Fibroblast of the conjunctiva (primary cell): ENCODE measurements around the gene CCDC88C.
"Not testable (repeated sequence)": the region's sequence is repeated elsewhere in the genome, so short reads cannot be mapped to it uniquely, and the experiment has no call there.

Experiments used
- DNase-seq: peaks from one replicate; pipeline ENCODE4 v3.0.0-alpha.2; 2010; ENCODE audit warnings: low read depth

The CCDC88C gene

DNA sequence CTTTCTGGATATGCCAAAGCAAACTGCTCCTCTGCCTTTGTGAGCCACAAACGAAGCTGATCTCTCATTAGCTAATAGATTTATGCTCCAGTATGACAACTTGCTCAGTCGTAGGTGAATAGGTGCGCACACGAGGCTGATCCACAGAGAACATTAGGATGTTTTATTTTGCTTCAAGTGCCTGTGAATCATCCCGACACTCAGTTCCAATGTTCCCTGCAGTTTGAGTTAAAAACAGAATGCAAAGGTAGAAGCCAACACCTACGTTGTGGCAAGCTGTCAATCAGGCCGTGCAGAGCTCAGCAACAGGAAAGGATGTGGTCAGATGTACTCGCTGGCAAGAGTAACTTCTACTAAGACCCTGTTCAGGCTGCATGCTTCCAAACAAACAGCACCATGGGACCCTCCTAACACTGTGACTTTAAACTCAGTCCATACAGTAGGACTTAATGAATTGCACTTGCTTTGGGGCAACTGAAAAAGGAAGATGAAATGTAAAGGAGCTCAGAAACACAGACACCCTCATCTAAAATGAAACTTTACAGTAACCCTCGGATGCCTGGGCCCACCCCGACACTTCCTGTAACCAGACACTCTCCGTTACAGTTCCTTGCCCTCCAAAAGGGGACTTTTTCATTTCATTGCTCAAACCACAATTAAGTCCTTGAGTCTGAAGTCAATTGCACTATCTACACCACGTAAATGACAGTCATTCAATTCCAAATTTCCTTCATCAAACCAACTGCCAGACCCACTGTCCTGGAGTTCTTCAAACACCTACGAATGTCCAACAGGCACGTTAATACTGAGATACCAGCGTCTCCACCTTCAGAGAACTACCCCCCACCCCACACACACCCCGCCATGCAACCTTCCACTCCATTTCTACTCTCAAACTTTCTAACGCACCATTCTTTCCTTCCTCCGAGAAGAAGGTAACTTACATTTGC lies 1.6 kb downstream of the CCDC88C start:
- DNase-seq: no peak

DNA sequence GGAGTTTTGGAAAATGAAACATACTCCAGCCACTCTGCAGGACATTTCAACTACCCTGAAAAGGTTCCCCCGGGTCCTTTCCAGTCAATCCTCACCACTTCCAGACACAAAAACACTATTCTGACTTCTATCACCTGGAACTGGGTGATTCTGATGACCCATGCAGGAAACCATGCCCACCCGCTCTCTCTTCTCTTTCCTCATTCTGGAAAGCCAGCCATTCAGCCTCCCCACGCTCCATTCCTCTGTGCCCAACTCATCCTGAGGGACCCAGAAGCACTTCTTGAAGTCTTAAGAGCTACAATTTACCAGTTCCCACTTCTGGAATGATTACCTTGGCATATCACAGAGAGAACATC lies 3.2 kb downstream of the CCDC88C start:
- no peak for DNase-seq

DNA sequence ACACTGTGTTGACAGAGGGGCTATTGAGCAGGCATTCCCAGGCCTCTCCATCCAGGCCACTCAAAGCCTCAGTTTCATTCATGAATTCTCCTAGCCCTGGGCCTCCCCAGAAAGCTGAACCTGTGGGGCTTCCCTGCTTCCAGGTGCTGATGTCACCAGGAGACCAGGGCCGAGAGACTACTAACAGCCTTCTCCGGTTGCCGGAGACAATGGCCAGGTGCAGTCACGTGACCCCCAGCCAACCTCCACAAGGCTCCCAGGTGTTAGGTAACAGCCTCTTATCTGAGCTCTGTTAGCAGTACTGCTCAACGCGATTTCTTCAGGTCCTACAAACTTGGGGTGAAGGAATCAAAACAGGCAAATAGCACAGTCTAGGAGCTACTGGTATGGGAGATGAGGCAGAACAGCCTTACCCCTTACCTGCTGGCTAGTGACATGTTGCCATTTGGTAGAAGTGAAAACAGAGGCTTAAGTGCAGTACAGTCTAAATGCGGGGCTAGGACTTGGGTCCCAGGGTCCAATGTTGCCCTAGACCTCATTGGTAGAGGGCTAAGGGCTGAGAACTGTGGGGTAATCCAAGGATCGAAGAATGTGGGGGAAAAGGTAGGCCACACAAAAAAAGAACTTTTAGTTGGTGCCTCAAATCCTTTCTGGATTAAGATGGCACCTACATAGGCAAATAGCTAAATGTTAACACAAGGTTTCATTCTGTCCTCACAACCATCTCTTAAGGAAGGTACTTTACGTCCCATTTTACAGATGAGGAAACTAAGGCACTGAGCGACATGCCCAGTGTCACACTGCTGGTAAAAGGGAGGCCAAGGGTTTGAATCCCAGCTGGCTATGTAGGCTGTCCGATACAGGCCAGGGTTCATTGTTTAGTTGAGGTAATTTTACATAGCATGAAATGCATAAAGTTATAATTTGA lies 3.8 kb downstream of the CCDC88C start:
- no peak for DNase-seq

DNA sequence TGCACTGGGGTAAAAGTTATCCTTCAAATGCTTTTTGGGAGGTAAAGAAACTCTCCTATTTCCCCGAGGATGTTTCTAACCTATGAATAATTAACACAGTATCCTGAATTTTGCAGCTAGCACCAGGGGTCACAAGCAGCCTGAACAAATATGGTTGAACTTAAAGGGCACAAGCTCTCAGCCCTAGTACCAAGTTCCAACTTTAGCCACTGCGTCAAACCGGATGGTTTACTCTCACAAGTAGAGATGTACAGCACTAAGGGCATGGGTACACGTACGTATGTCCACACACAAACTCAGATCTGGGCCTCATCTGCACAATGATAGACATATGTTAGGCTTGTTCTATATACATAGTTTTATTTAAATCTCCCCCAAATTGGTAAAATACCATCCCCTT lies 4.7 kb downstream of the CCDC88C start:
- DNase-seq: no peak

DNA sequence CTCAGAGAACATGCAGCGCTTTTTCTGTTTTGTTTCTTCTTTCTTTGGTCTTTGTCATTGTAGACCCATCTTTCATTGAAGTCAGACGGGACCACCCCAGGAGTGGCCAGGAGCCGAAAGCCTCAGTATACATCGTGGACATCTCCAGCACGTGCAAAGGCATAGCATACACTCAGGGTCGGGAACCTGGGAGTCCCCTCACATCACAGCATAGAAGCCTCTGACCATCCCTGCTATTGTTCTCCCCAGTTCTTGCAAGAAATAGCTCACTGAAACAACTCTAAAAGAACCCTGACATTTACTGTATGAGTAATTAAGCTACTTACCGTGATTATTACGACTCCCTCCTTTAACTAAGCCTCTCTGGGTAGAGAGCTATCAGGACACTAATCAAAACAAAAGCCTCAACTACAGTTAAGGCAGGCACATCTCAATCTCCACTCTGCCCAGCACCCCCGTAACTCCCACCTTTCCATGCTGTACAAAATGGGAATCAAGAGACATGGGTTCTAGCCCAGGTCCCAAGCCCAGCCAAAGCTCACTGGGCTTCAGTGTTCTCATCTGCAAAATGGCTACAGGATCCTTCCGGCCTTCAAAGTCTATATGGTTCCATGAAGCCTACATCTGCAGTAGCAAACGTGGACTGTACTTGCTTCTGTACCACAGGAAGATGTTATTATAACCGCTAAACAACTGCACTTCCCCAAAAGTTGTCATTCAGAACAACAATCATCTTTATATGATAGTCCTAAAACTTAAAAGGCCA lies 6.7 kb downstream of the CCDC88C start:
- DNase-seq: no peak

DNA sequence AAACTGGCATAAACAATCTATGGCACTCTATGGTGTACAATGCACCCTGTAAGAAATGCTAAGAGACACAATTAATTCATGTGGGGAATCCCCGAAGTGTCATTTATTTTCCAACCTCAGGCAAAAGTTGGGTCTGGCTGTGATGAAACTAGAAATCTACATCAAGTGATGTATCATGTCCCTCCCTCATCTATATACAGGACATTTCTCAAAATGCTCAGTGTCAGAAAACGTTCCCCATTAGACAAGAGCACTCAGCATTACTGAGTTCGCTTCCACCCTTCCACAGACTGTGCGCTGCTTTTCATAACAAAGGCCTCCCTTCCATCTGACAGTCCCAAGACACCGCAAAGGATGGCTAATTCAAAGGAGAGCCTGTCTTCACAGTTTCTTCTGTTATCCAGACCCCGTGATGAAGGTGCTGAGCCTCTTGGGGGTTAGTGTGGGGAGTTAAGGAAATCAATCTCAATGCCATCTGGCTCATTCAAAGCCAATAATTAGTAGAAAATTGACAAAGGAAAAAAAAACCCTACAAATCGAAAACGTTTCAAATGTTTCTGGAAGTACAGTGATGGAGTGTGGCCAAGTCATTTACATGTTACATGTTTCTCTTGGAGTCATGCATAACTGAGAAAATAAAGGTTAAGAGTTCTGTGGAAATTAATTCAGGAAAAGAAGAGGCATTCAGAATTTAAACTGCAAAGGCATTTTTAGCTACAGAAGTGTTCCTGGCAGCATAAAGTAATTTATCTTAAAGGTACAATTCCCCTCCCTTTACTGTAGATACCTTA lies 7.5 kb downstream of the CCDC88C start:
- no peak for DNase-seq

DNA sequence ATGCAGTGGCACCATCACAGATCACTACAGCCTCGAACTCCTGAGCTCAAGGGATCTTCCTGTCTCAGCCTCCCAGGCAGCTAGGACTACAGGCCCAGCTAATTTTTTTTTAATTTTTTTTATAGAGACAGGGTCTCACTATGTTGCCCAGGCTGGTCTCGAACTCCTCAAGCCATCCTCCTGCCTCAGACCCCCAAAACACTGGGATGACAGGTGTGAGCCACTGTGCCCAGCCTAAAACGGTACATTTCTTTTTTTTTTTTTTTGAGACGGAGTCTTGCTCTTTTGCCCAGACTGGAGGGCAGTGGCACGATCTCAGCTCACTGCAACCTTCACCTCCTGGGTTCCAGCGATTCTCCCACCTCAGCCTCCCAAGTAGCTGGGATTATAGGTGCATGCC lies 8.4 kb downstream of the CCDC88C start:
- DNase-seq: not testable (repeated sequence)

DNA sequence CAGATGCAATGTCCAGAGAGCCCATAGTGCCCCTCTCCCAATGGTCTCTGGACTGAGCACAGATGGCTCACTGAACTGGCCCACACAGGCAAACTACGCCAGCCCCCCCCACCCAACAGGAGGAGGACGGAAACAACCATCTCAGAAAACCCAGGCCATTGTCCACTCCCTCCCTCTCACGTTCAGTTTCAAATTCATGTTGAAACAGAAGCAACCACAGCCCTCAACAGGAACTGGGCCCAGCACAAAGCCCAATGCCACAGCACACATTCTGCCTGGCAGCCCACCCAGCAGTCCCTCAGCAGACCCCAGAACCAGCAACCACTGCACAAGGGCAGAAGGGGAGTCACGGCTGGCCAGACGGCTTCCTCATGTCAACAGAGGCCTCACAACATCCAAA lies 10.6 kb downstream of the CCDC88C start:
- no peak for DNase-seq

DNA sequence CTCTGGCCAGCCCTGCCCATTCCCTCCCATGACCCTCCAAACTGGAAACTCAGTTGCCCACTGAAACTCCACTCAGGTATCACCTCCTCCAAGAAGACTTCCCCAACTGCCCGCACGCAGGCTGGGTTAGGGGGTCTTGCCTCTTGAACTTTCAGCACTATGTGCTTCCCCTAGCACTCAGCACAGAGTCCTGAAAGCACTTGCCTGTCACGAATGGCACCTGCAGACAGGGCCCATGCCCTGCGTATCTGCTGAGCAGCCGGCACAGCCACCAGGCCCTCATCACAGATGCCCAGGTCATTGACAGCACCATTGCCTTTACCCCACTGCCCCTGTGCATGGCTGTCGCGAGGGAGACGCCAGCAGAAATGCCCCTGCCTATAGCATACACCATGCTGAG lies 11.2 kb downstream of the CCDC88C start:
- no peak for DNase-seq

DNA sequence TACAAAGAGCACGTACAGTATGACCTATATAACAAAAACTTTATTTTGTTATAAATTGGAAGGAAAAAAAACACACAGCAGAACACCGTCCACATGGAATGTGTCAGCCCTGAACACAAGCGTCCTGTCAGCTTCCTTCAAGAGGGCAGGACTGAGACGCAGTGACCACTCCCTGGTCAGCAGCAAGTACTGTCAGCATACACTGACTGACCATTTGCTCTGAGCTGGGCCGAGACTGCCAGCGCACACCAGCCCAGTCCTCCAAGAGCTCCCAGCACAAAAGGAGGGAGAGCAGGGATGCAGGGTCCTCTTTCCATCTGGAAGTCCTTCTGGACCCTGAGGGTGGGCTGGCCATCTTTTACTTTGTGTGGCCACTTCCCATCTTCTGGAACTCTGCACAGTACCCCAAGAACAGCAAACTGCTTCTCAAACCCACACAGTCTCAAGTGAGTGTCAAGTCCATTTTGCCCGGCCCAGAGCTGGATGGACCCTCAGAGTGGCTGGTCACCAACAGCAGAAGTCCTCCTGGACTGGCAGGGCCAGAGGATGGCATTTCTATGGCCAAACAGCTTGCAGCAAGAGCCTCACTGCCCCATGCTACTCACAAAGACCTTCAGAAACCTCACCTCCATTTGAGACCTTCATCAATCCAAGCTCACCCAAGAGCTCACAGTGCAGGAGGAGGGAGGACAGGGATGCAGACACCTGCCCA lies 11.7 kb downstream of the CCDC88C start:
- DNase-seq: no peak

DNA sequence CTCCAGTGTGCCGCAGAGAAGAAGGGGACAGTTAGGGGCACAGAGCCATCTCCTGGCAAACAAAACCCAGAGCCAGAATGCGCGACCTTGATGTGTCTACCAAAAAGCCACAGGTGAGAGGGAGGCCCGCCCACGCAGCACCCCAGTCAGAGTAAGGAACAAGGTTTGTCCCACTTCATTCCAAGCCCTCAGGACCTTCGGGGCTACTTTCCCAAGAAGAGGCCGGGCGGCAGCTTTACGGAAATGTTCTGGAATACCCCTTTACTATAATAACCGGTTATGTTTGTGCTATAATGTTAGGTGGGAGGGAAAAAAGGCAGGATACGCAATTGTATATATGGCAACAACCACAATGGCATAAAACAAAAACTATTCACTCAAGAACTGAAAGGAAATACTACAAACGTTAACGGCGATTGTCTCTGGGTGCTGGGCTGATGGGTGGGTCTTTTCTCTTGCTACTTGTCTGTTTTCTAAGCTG lies 12.3 kb downstream of the CCDC88C start:
- DNase-seq: no peak

DNA sequence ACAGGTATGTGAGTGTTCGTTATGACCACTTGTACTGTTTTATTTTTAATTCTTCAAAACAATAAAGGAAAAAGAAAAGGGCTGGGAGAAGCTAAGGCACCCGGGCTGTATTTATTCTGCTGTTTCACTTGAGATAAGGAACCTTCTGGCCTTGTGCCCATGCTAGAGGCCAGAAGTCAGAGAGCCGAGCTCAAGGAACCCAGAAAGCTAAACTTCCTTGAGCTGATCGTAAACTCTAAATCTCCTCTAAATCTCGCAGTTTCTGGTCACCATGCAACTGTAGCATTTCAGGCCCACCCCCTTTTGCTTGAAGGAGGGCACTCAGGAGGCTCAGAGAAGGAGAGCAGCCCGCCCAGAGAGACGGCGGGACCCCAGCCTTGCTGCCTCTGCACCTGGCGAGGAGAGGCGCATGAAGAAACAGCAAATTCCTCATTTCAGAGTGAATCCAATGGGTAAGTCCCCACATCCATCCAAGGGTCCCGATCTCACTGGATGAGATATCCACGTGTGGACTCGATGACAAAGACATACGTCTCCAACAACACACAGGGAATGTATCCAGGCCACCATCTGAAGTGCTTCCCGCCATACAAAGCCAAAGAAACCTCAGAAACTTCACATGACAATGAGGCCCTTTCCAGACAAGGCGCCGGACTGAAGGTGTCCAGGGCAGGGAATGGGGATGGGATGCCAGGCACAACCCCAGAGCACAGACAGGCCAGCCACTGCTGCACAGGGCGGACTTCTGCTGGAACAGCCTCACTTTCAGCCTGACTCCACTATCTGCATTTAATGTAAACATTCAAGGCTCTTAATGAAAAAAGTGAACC lies 14.6 kb downstream of the CCDC88C start:
- DNase-seq: no peak

DNA sequence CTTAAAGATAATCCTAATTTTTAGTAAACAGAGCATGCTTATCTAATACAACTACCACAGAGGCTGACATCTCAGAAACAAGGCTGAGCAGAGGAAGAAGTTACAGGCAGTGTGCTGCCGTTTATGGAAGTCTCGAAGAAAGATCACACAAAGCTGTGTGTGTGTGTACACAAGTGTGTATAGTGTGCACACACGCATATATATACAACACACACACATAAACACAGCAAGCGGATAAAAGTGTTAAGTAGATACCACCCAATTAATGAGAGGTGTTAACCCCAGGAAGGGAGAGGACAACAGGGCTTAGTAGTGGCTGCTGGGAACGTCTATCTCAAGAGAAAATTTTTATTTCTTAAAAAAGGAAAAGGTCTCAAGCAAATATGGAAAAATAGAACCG lies 15.3 kb downstream of the CCDC88C start:
- DNase-seq: no peak

DNA sequence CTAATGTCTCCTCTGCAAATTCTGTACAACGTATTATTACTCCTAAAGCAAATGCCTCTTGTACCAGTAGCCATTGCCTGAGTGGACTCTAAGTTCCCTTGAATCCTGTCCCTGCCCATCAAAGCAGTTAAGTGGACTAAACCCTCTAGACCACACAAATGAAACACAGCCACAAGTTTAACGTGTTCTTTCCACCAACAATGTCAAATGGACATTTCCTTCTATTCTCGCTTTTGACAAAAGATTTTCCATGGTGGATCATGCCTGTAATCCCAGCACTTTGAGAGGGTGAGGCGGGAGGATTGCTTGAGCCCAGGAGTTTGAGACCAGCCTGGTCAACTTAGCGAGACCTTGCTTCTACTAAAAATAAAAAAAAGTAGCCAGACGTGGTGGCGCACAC lies 15.9 kb downstream of the CCDC88C start:
- no peak for DNase-seq

DNA sequence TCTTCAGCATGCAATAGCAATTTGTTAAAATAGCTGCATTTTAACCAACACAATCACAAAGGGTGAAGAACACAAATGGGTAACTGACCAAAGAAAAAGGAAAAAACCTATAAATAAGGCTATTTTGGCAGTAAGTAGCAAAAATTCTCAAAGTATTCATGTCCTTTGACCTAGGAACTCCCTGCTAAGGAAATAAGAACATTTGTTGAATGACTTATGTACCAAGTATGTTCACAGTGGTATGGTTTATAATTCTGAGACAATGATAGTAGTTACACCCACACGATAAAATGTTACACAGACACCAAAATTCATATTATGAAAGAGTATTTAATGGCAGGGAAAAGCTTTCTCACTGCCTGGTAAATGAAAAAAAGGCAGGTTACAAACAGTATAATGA lies 16.9 kb downstream of the CCDC88C start:
- no peak for DNase-seq

DNA sequence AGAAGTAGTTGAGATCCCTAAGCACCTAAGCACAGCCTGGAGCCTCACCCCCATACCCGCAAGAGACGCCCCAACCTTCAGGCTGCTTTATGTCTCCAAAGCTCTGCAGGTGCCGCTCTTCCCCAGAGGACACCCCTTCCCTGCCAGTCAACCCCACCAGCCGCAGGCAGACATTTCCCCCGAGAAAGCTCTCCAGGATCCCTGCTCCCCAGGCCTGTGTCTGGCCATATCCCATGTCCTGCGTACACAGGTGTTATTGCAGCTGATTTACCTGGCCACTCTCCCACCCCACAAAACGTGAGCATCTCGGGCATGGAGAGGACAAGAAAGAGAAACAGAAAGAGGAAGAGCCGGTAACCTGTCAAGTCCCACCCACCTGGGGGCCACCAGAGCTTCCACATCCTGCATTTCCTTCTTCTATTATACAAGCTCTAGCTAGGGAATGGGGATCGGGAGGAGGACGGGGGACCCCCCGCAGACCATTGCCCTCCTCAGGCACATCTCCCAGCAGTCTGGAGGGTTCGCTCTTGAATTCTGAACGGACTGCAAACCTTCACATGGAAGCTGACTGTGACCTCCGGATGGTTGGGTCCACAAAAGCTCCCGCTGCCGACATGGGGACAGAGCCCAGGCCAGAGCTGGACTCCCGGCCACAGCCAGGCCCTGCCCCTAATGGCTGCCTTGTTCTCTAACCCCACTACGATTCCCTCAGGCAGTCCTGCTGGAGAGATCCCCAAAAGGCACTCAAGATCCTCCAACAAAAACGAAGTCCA lies 17.6 kb downstream of the CCDC88C start:
- DNase-seq: no peak

DNA sequence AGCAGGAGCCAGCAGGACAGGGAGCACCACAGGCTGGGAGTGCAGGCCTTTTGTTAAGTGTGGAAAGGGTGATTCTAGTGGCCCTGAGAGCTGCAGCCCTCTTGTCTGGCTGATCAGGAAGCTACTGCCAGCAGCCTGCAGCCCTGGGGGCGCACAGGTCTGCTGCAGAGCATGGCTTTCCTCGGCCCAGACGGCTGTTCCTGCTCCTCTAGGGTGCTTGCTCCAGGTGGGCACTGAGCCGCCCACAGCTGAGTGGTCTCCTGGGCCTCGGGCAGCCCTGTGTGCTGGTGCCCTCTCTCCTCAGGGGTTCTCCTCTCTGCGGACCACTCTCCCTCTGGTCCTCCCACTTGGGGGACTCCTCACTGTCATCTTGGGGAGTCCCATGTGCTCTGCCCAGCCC lies 18.9 kb downstream of the CCDC88C start:
- no peak for DNase-seq

DNA sequence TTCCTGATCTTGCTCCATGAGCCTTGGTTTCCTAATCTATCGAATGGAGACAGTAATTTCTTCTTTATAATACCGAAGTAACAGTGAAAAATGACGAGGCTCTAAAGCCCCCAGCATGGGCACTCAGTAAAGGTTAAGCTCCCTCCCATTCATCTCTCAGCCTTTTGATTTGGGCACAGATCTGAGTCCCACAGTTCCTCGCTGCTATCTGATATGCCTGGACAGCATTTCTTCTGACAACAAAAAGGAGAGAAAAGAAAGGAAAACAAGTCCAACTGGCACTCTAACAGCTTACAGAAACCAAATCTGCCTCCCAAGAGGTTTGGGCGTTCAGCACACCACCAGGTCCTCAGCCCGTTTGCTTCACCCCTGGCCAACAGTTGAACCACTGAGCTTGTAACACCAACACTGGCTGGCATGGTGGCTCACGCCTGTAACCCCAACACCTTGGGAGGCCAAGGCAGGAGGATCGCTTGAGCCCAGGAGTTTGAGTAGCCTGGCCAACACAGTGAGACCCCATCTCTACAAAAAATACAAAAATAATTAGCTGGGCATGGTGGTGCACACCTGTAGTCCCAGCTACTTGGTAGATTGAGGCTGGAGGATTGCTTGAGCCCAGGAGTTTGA lies 19.5 kb downstream of the CCDC88C start:
- no peak for DNase-seq
